ENCODE data around the gene TBL1X.

DNA sequence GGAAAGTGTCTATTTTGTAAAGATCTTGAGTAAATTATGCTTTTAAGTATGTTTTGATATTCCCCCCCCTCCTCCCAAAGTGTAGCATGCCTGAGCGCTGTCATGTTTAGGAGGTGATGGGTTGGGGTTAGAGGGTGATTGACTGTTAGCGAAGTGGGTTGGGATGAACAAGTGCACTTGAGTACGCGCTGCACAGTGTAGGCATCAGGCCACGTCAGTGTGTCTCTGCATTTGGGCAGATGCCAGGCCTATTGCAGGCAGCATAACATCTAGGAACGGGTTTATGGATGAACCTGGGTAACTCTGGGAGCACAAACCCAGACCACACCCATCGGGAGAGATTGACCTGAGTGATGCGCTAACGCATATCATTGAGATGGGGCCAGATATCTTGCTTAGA is 111.2 kb downstream of the TBL1X start:
- TF ChIP-seq EZH2 (IDR thresholded peaks at IDR 0.05; ENCODE audit: borderline replicate concordance, insufficient read depth, low read depth, low read length, poor library complexity, severe bottlenecking): no peak
- TF ChIP-seq, protein P1, sequence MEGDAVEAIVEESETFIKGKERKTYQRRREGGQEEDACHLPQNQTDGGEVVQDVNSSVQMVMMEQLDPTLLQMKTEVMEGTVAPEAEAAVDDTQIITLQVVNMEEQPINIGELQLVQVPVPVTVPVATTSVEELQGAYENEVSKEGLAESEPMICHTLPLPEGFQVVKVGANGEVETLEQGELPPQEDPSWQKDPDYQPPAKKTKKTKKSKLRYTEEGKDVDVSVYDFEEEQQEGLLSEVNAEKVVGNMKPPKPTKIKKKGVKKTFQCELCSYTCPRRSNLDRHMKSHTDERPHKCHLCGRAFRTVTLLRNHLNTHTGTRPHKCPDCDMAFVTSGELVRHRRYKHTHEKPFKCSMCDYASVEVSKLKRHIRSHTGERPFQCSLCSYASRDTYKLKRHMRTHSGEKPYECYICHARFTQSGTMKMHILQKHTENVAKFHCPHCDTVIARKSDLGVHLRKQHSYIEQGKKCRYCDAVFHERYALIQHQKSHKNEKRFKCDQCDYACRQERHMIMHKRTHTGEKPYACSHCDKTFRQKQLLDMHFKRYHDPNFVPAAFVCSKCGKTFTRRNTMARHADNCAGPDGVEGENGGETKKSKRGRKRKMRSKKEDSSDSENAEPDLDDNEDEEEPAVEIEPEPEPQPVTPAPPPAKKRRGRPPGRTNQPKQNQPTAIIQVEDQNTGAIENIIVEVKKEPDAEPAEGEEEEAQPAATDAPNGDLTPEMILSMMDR (IDR thresholded peaks at IDR 0.05): no peak

Data from B cell (primary cell).